Measurements from ENCODE around the gene CFAP90.

The CFAP90 gene

DNA sequence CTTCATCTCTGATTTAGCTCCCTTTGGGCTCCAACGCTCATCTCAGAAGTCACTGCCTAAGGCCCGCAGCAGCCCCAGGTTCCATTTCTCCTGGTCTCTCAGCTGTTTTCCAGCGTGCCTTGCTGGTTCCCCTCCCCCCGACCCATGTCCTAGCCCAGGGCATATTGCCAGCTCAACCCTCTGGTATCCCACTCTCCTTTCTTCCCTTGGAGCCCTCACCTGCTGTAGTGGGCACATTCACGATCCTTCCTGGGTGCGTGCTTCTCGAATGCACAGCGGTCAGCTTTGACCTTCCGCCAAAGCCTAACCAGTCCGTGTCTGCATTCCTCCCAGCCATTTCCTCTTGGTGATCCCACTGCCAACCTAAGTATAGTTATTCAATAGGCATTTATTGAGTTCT, 36.1 kb downstream of the CFAP90 start:
- Histone ChIP-seq H3K9me3 (no peaks in the 10 kb centered on the region), H3K4me3 (ENCODE audit: low read depth in 1 of 2, low read length in 1 of 2) (no peak overlapping the region), H3K4me1 (ENCODE audit: control insufficient read depth in 1 of 2, insufficient read depth in 1 of 2, low read depth in 1 of 2, low read length in 1 of 2) (peaks cover 11 to 20% of the 10 kb centered on the region in 2 experiments), H3K27me3 (no peaks in the 10 kb centered on the region), H3K27ac (no peak overlapping the region), H3K36me3 (no peaks in the 10 kb centered on the region)
- TF ChIP-seq, protein P1, sequence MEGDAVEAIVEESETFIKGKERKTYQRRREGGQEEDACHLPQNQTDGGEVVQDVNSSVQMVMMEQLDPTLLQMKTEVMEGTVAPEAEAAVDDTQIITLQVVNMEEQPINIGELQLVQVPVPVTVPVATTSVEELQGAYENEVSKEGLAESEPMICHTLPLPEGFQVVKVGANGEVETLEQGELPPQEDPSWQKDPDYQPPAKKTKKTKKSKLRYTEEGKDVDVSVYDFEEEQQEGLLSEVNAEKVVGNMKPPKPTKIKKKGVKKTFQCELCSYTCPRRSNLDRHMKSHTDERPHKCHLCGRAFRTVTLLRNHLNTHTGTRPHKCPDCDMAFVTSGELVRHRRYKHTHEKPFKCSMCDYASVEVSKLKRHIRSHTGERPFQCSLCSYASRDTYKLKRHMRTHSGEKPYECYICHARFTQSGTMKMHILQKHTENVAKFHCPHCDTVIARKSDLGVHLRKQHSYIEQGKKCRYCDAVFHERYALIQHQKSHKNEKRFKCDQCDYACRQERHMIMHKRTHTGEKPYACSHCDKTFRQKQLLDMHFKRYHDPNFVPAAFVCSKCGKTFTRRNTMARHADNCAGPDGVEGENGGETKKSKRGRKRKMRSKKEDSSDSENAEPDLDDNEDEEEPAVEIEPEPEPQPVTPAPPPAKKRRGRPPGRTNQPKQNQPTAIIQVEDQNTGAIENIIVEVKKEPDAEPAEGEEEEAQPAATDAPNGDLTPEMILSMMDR (IDR thresholded peaks at IDR 0.05), result no peak

DNA sequence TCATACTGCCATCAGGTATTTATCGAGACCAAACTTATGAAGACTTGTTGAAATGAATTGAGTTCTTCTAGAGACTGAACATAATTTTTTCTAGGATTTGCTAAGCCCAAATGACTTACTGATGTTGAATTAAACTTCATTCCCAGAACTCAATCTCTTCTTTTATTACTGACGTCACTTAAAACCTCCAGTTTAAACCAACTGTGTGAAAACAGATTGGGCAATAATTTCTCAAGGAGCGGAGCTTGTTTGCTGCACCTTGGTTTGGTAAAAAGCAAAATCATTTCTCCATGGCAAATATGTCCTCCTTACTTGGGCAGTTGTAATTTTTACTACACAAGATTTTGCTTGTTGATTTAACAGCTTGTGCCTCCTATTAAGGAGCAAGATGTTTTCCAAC, 37.4 kb downstream of the CFAP90 start:
- H3K4me1 ChIP-seq (ENCODE audit: control insufficient read depth in 1 of 2, insufficient read depth in 1 of 2, low read depth in 1 of 2, low read length in 1 of 2), result peaks cover 11 to 20% of the 10 kb centered on the region in 2 experiments
- H3K36me3 ChIP-seq, result no peaks in the 10 kb centered on the region
- H3K4me3 ChIP-seq (ENCODE audit: low read depth in 1 of 2, low read length in 1 of 2), result no peak overlapping the region
- H3K9me3 ChIP-seq, result no peaks in the 10 kb centered on the region
- TF ChIP-seq, protein P1 (IDR thresholded peaks at IDR 0.05), result no peak
- H3K27ac ChIP-seq, result no peak overlapping the region
- H3K27me3 ChIP-seq, result no peaks in the 10 kb centered on the region

DNA sequence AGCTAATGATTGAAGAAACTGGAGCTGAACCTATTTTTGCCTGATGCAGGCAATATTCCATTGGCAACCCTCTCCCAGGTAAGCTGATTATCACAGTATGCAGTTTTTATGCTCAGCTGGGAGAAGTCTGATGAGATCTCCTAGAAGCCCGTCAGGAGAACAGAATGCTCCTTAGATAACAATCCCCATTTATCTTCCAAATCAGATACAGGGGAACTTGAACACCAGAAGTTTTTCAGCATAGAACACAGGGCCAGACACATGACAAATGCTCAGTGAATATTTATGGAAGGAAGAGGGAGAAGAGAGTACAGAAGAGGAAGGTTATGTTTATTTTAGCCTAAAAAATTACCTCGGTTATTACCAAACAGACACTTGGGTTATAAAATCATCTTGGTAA, 37.9 kb downstream of the CFAP90 start:
- Histone ChIP-seq H3K36me3 (no peaks in the 10 kb centered on the region), H3K27me3 (no peaks in the 10 kb centered on the region), H3K27ac (no peak overlapping the region), H3K9me3 (no peaks in the 10 kb centered on the region), H3K4me1 (ENCODE audit: control insufficient read depth in 1 of 2, insufficient read depth in 1 of 2, low read depth in 1 of 2, low read length in 1 of 2) (peaks cover 11 to 20% of the 10 kb centered on the region in 2 experiments), H3K4me3 (ENCODE audit: low read depth in 1 of 2, low read length in 1 of 2) (no peak overlapping the region)
- TF ChIP-seq, protein P1 (IDR thresholded peaks at IDR 0.05), result no peak

DNA sequence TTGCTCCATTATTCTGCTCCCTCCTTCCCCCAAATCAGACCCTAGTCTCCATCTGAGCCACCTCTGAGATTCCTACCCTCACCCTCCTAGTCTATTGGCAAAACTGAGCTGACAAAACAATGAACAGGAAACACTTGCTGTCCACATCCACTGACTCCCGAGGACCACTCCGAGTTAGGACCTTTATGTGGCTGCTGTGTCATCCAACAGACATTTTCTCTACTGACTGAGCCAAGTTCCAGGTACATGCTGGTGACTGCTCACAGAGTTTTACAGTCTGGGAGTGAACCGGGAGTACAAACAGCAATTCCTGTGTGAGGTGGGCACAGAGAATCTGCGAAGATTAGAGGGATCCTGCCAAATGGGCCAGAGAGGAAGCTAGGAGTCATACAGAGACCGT, 39.2 kb downstream of the CFAP90 start:
- Histone ChIP-seq H3K36me3 (no peaks in the 10 kb centered on the region), H3K27ac (no peak overlapping the region), H3K27me3 (no peaks in the 10 kb centered on the region), H3K4me1 (ENCODE audit: control insufficient read depth in 1 of 2, insufficient read depth in 1 of 2, low read depth in 1 of 2, low read length in 1 of 2) (peaks cover 11 to 20% of the 10 kb centered on the region in 2 experiments), H3K4me3 (ENCODE audit: low read depth in 1 of 2, low read length in 1 of 2) (no peak overlapping the region), H3K9me3 (no peaks in the 10 kb centered on the region)
- TF ChIP-seq, protein P1 (IDR thresholded peaks at IDR 0.05), result no peak

DNA sequence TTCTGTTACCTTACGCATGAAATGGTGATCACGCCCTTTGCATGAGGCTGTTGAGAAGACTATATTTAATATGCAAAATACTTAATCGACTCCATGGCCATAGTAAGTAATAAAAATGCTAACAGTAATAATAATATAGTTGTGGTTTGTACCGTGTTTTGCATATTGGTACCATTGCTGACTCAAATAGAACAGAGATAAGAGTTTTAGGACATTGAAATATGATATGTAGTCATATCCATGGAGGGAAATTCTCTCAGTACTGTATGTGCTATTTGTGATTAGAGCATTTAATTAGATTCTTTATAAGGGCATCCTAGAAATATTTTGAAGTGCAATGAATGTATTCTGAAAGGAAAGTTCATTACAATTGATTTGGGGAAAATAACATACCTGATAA, 41.9 kb downstream of the CFAP90 start:
- TF ChIP-seq, protein P1 (IDR thresholded peaks at IDR 0.05), result no peak
- H3K9me3 ChIP-seq, result no peaks in the 10 kb centered on the region

DNA sequence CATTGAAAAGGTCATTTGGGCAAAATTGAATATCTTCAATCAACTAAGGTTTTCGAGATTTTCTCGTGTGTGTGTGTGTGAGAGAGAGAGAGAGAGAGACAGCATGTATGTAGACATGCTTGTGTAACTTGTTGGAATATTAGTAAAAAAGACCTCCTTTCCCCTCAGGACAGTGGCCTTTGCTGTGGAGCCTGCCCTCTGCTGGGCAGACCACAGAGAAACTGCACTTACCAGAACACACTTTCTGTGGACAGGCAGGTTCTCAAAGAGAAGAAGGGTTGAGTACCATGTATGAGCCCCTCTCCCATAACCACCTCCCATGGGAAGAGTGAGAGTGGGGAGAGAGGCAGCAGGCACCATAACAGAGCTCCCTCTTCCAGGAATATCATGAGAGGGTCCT, 45.6 kb downstream of the CFAP90 start:
- H3K4me3 ChIP-seq (ENCODE audit: low read depth in 1 of 2, low read length in 1 of 2), result no peak overlapping the region
- H3K4me1 ChIP-seq (ENCODE audit: control insufficient read depth in 1 of 2, insufficient read depth in 1 of 2, low read depth in 1 of 2, low read length in 1 of 2), result peaks cover 3 to 6% of the 10 kb centered on the region in 2 experiments
- H3K27ac ChIP-seq, result no peak overlapping the region
- TF ChIP-seq, protein P1 (IDR thresholded peaks at IDR 0.05), result no peak
- H3K9me3 ChIP-seq, result no peaks in the 10 kb centered on the region
- no peaks in the 10 kb centered on the region for H3K27me3 ChIP-seq
- no peaks in the 10 kb centered on the region for H3K36me3 ChIP-seq

More for the DNA sequence above, 41.9 kb downstream of the CFAP90 start:
- no peaks in the 10 kb centered on the region for H3K36me3 ChIP-seq
- H3K27ac ChIP-seq, result no peak overlapping the region
- H3K27me3 ChIP-seq, result no peaks in the 10 kb centered on the region
- peaks cover 0 to 5% of the 10 kb centered on the region in 2 experiments for H3K4me1 ChIP-seq (ENCODE audit: control insufficient read depth in 1 of 2, insufficient read depth in 1 of 2, low read depth in 1 of 2, low read length in 1 of 2)
- no peak overlapping the region for H3K4me3 ChIP-seq (ENCODE audit: low read depth in 1 of 2, low read length in 1 of 2)
